ENCODE data around the gene PMIS2. TPM values are rescaled to one million over a fixed set of nuclear protein-coding genes. Genes with fewer than 3 reads are reported as not detected.
"Not testable (repeated sequence)": the region's sequence is repeated elsewhere in the genome, so short reads cannot be mapped to it uniquely, and the experiment has no call there.

The PMIS2 gene
- total RNA-seq, 1 donor from 2014 or later, result not detected

GRCh38 chr19:35587321-35587720, 1.3 kb downstream of the PMIS2 start:
- DNase-seq (ENCODE audit: low spot score), result no peak

GRCh38 chr19:35590875-35591274, 4.9 kb downstream of the PMIS2 start:
- DNase-seq (ENCODE audit: low spot score), result no peak

GRCh38 chr19:35592226-35592625, 6.3 kb downstream of the PMIS2 start:
- no peak for DNase-seq (ENCODE audit: low spot score)

GRCh38 chr19:35595026-35595425, 9.1 kb downstream of the PMIS2 start:
- DNase-seq (ENCODE audit: low spot score), result not testable (repeated sequence)

- no peak for DNase-seq (ENCODE audit: low spot score)
Observed at GRCh38 chr19:35595928-35596327, 10.0 kb downstream of the PMIS2 start.

- no peak for DNase-seq (ENCODE audit: low spot score)
Observed at GRCh38 chr19:35596366-35596999, 10.5 kb downstream of the PMIS2 start.

GRCh38 chr19:35601971-35602370, 16.0 kb downstream of the PMIS2 start:
- no peak for DNase-seq (ENCODE audit: low spot score)

GRCh38 chr19:35604436-35604835, 18.5 kb downstream of the PMIS2 start:
- DNase-seq (ENCODE audit: low spot score), result not testable (repeated sequence)

GRCh38 chr19:35607170-35607569, 21.2 kb downstream of the PMIS2 start:
- not testable (repeated sequence) for DNase-seq (ENCODE audit: low spot score)

- no peak for DNase-seq (ENCODE audit: low spot score)
Observed at GRCh38 chr19:35607661-35608060, 21.7 kb downstream of the PMIS2 start.

GRCh38 chr19:35608251-35608650, 22.3 kb downstream of the PMIS2 start:
- DNase-seq (ENCODE audit: low spot score), result no peak

- DNase-seq (ENCODE audit: low spot score), result no peak
Observed at GRCh38 chr19:35609851-35610353, 23.9 kb downstream of the PMIS2 start.

GRCh38 chr19:35612224-35612558, 26.2 kb downstream of the PMIS2 start:
- DNase-seq (ENCODE audit: low spot score), result no peak

- DNase-seq (ENCODE audit: low spot score), result peak; percentile 97
Observed at GRCh38 chr19:35612559-35613321, 26.8 kb downstream of the PMIS2 start, which contains the start of gene HAUS5. TSS of gene HAUS5 (plus strand) at chr19:35612735. CDS start at chr19:35612795, 60 bp downstream.

GRCh38 chr19:35613574-35613973, 27.6 kb downstream of the PMIS2 start:
- no peak for DNase-seq (ENCODE audit: low spot score)

- DNase-seq (ENCODE audit: low spot score), result no peak
Observed at GRCh38 chr19:35615036-35615435, 29.1 kb downstream of the PMIS2 start.

GRCh38 chr19:35618857-35619256, 32.9 kb downstream of the PMIS2 start:
- DNase-seq (ENCODE audit: low spot score), result no peak

- DNase-seq (ENCODE audit: low spot score), result no peak
Observed at GRCh38 chr19:35619290-35619923, 33.4 kb downstream of the PMIS2 start.

GRCh38 chr19:35620001-35620400, 34.0 kb downstream of the PMIS2 start:
- no peak for DNase-seq (ENCODE audit: low spot score)

GRCh38 chr19:35621708-35622107, 35.7 kb downstream of the PMIS2 start:
- no peak for DNase-seq (ENCODE audit: low spot score)

- no peak for DNase-seq (ENCODE audit: low spot score)
Observed at GRCh38 chr19:35622750-35623149, 36.8 kb downstream of the PMIS2 start.

GRCh38 chr19:35623327-35624010, 37.5 kb downstream of the PMIS2 start:
- no peak for DNase-seq (ENCODE audit: low spot score)
